Urinary bladder (tissue), 4 donors: ENCODE measurements around the gene HYAL3. TPM values are rescaled to one million over a fixed set of nuclear protein-coding genes. Genes with fewer than 3 reads are reported as not detected.
A peak's percentile ranks its signal among the peaks of the same experiment; 100 is the strongest.
"Not testable (repeated sequence)": the region's sequence is repeated elsewhere in the genome, so short reads cannot be mapped to it uniquely, and the experiment has no call there.

Experiments used
- DNase-seq: peaks from one replicate; pipeline ENCODE4 v3.0.0-alpha.2; 2015; ENCODE audit errors: extremely low spot score
- H3K27ac ChIP-seq: one replicate; pipeline ENCODE4 v1.5.1; 2013; ENCODE audit warnings: low read depth, mild to moderate bottlenecking, moderate library complexity
- H3K36me3 ChIP-seq: one replicate; pipeline ENCODE4 v1.6.1; 2013; ENCODE audit warnings: mild to moderate bottlenecking, moderate library complexity; ENCODE audit not compliant: insufficient read depth
- H3K4me1 ChIP-seq: one replicate; pipeline ENCODE4 v1.6.1; 2013; ENCODE audit warnings: mild to moderate bottlenecking, moderate library complexity; ENCODE audit not compliant: insufficient read depth
- H3K4me3 ChIP-seq: one replicate; pipeline ENCODE4 v1.5.1; 2013; ENCODE audit warnings: low read depth, low read length
- WGBS: extraction: QIAGEN DNeasy Blood & Tissue Kit; methylation state at CpG from one replicate; pipeline ENCODE4 v1.1.7; 2013; 5-methylcytosine and 5-hydroxymethylcytosine counted together
- polyA plus RNA-seq: library from polyadenylated mRNA; stranded (reverse); fragments of 200-250 nt; gene quantifications from one replicate; pipeline ENCODE4 v1.2.3, GENCODE V29; 2013
- total RNA-seq: library from RNA; depleted of rRNA; stranded (reverse); fragments of >200 nt; gene quantifications from one replicate; pipeline ENCODE4 v1.2.3, GENCODE V29; 2014
- donor health status: healthy with polysubstance abuse.
- donor health status: healthy.

The HYAL3 gene
- total and polyA plus RNA-seq, 2 donors: 2.9 to 3.0 TPM

GRCh38 chr3:50314816-50315215, 15.6 kb upstream of the HYAL3 start:
- no peak overlapping the region for H3K4me3 ChIP-seq
- no peaks in the 10 kb centered on the region for H3K36me3 ChIP-seq
- H3K4me1 ChIP-seq: no peaks in the 10 kb centered on the region
- H3K27ac ChIP-seq: no peak overlapping the region
- DNase-seq: no peak
- 95% methylated on average over 4 of the region's 4 CpGs for WGBS

- Histone ChIP-seq H3K4me3 (no peak overlapping the region), H3K27ac (peak overlapping the region; percentile 18), H3K36me3 (no peaks in the 10 kb centered on the region), H3K4me1 (no peaks in the 10 kb centered on the region)
- no peak for DNase-seq
- WGBS: 81% methylated on average over 3 of the region's 3 CpGs
These were observed 15.1 kb upstream of the HYAL3 start for GRCh38 chr3:50314342-50314741.

GRCh38 chr3:50312041-50312440, 12.8 kb upstream of the HYAL3 start:
- not testable (repeated sequence) for H3K27ac ChIP-seq, H3K36me3 ChIP-seq, H3K4me1 ChIP-seq, DNase-seq, H3K4me3 ChIP-seq
- 91% methylated on average over 32 of the region's 32 CpGs for WGBS

GRCh38 chr3:50304601-50305000, 5.4 kb upstream of the HYAL3 start:
- no peak for DNase-seq
- no peaks in the 10 kb centered on the region for H3K4me1 ChIP-seq
- H3K36me3 ChIP-seq: no peaks in the 10 kb centered on the region
- H3K27ac ChIP-seq: no peak overlapping the region
- H3K4me3 ChIP-seq: no peak overlapping the region

GRCh38 chr3:50303013-50303815, 4.0 kb upstream of the HYAL3 start, which contains the start of gene HYAL1:
Gene HYAL1 (minus strand): TSS chr3:50303574. CDS start chr3:50302956, 618 bp downstream.
- Histone ChIP-seq H3K27ac (no peak within 1 kb of the TSS), H3K36me3 (no peaks in the 10 kb centered on the region), H3K4me1 (no peaks in the 10 kb centered on the region), H3K4me3 (no peak within 1 kb of the TSS)
- no peak for DNase-seq
- 56% methylated on average over 14 of the region's 14 CpGs for WGBS

- no peaks in the 10 kb centered on the region for H3K4me1 ChIP-seq
- no peak overlapping the region for H3K4me3 ChIP-seq
- no peaks in the 10 kb centered on the region for H3K36me3 ChIP-seq
- 88% methylated on average over 32 of the region's 32 CpGs for WGBS
- H3K27ac ChIP-seq: no peak overlapping the region
- no peak for DNase-seq
These were observed 3.1 kb upstream of the HYAL3 start for GRCh38 chr3:50302095-50303012.

- H3K4me3 ChIP-seq: no peak overlapping the region
These were observed 1.6 kb upstream of the HYAL3 start for GRCh38 chr3:50300681-50301254.

GRCh38 chr3:50299929-50300680, 900 bp upstream of the HYAL3 start:
- H3K36me3 ChIP-seq: no peaks in the 10 kb centered on the region
- DNase-seq: no peak
- H3K4me1 ChIP-seq: no peaks in the 10 kb centered on the region
- WGBS: 49% methylated on average over 12 of the region's 12 CpGs
- H3K27ac ChIP-seq: peak overlapping the region; percentile 55
- peak overlapping the region; percentile 34 for H3K4me3 ChIP-seq

More at GRCh38 chr3:50300681-50301254, 1.6 kb upstream of the HYAL3 start:
- no peaks in the 10 kb centered on the region for H3K36me3 ChIP-seq
- no peak for DNase-seq
- H3K27ac ChIP-seq: no peak overlapping the region
- H3K4me1 ChIP-seq: no peaks in the 10 kb centered on the region
- 83% methylated on average over 6 of the region's 6 CpGs for WGBS

- under 1% methylated on average over 12 of the region's 12 CpGs for WGBS
- no peaks in the 10 kb centered on the region for H3K4me1 ChIP-seq
- H3K36me3 ChIP-seq: no peaks in the 10 kb centered on the region
- peak overlapping the region; percentile 34 for H3K4me3 ChIP-seq
- peak overlapping the region; percentile 55 for H3K27ac ChIP-seq
- no peak for DNase-seq
These were observed 378 bp upstream of the HYAL3 start for GRCh38 chr3:50299638-50299928.

GRCh38 chr3:50297896-50298725, 1.1 kb downstream of the HYAL3 start:
- peak overlapping the region; percentile 82 for H3K27ac ChIP-seq

GRCh38 chr3:50297384-50297775, 1.8 kb downstream of the HYAL3 start:
- Histone ChIP-seq H3K4me3 (no peak overlapping the region), H3K36me3 (no peaks in the 10 kb centered on the region), H3K27ac (no peak overlapping the region), H3K4me1 (no peaks in the 10 kb centered on the region)
- 87% methylated on average over 2 of the region's 2 CpGs for WGBS
- DNase-seq: no peak

More at GRCh38 chr3:50297896-50298725, 1.1 kb downstream of the HYAL3 start:
- 45% methylated on average over 9 of the region's 9 CpGs for WGBS
- H3K4me3 ChIP-seq: peak overlapping the region; percentile 52
- no peaks in the 10 kb centered on the region for H3K4me1 ChIP-seq
- no peaks in the 10 kb centered on the region for H3K36me3 ChIP-seq
- no peak for DNase-seq

- H3K4me1 ChIP-seq: no peaks in the 10 kb centered on the region
- no peak overlapping the region for H3K27ac ChIP-seq
- no peak overlapping the region for H3K4me3 ChIP-seq
- WGBS: 92% methylated on average over 18 of the region's 18 CpGs
- no peaks in the 10 kb centered on the region for H3K36me3 ChIP-seq
- no peak for DNase-seq
These were observed 2.4 kb downstream of the HYAL3 start for GRCh38 chr3:50296721-50297383.
